OCI-LY1 (cell line): ENCODE measurements around the gene KLF4.

Experiments
- EZH2 ChIP-seq: fragments of 200-600 bp; sonication (generic), shearing (Covaris generic); IDR thresholded peaks from 2 replicates; pipeline ENCODE4 v1.8.0; 2017; ENCODE audit warnings: borderline replicate concordance, mixed run types, mild to moderate bottlenecking, antibody characterized with exemption, low read length, moderate library complexity, mixed read lengths
- TF ChIP-seq, protein P1 (sequence below): fragments of 200-600 bp; sonication (generic), shearing (Covaris generic); IDR thresholded peaks from 2 replicates; pipeline ENCODE4 v1.5.1; 2017; ENCODE audit warnings: mild to moderate bottlenecking, antibody characterized with exemption, low read length, moderate library complexity, mixed read lengths

DNA sequence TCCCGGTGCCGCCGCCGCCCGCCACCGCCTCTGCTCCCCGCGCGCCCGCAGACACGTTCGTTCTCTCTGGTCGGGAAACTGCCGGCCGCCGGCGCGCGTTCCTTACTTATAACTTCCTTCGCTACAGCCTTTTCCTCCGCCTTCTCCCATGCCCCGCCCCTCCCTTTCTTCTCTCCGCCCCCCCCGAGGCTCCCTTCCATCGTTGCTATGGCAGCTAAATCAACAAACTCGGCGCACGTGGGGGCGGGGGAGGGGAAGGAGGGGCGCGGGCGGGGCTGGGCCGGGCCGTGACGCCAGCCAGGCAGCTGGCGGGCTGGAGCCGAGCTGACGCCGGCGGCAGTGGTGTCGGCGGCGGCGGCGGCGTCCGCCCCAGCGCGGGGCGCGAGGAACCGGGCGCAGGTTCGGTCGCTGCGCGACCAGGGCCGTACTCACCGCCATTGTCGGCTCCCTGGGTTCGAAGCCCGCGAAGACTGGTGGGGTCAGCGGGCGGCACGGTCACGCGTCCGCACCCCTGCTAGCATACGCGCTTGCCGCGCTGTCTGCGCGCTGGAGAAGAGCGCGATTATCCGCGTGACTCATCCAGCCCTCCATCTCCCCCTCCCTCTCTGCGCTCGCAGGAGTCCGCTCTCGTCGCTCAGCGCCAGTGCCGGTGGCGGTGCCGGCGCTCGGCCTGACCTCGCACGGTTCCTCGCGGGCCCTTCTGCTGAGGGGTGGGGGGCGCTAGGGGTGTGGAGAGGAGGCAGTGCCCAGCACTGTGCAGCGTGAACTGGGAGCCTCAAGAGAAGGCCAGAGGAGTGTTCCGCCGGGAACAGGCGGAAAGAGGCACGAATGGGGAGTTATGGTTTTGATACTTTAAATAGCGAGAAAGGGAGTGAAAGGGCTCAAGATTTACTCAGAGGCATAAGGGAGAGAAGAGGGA lies at the start of gene KLF4:
- TF ChIP-seq, protein P1, sequence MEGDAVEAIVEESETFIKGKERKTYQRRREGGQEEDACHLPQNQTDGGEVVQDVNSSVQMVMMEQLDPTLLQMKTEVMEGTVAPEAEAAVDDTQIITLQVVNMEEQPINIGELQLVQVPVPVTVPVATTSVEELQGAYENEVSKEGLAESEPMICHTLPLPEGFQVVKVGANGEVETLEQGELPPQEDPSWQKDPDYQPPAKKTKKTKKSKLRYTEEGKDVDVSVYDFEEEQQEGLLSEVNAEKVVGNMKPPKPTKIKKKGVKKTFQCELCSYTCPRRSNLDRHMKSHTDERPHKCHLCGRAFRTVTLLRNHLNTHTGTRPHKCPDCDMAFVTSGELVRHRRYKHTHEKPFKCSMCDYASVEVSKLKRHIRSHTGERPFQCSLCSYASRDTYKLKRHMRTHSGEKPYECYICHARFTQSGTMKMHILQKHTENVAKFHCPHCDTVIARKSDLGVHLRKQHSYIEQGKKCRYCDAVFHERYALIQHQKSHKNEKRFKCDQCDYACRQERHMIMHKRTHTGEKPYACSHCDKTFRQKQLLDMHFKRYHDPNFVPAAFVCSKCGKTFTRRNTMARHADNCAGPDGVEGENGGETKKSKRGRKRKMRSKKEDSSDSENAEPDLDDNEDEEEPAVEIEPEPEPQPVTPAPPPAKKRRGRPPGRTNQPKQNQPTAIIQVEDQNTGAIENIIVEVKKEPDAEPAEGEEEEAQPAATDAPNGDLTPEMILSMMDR: no peak
- TF ChIP-seq EZH2: no peak
